HG03097 (cell line): ENCODE results near the gene SND1.

Experiments
- ATAC-seq: cut with Tn5 transposase; IDR thresholded peaks from one replicate; pipeline ENCODE4 v1.9.1; 2021; ENCODE audit not compliant: unreplicated experiment, low FRiP score

The SND1 gene

DNA sequence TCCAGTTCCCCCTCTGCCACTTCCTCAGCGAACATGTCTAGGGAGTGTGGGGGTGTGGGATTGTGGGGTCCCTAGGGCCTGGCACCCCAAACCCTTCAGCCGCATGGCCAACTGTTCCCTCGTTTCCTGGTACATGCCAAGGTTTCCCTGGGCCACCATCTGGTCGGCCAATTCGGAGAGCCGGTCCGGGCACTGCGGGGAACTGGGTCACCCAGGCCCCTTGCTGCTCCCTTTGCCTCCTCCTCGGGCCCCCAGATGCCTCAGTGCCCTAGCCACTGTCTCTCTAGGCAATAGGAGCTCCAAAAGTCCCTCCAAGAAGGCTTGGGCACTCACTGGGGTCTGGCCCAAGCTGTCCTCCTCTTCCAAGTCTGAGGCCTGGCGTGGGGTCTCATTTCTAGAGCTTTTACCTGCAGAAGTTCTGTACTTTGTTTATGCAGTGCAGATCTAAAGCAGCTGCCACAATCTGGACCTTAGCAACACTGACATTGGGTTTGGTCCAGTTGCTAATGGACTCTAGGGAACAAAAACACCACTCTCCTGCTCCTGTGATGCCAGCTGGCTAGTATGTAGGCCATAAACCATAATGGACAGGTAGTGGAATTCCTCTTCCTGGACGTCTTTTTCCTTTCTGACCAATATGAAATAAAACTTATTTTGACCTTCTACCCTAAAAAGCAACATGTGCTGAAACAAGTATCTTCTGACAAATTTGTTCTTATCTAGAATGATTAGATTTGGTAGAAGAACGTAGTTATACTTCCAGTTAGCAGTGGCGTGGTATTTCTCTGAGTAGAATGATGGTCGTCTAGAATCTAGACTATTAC, 206.3 kb downstream of the SND1 start:
- no peak for ATAC-seq

- ATAC-seq: no peak
Observed at GRCh38 chr7:127858915-127859189, 206.9 kb downstream of the SND1 start.

- no peak for ATAC-seq
Observed at GRCh38 chr7:127859330-127859729, 207.3 kb downstream of the SND1 start.

- ATAC-seq: no peak
Observed at GRCh38 chr7:127862525-127862924, 210.5 kb downstream of the SND1 start.

DNA sequence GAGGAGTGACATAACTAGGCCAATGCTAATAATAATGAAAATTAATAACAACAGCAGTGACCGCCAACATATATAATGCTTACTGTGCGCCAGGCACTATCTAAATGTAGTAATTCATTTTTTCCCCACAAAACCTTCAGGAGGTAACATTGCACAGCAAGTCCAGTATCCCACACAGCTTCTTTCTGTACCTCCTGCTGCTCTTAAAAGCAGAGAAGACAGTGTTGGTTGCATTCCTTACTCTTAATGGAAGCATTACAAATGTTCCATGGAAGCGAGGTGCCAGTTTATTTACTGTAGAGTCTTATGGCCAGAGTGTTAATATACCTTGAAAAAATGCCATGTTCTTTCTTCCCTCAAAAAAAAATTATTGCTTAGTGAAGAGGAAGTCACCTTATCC, 211.1 kb downstream of the SND1 start:
- no peak for ATAC-seq

- no peak for ATAC-seq
Observed at GRCh38 chr7:127865466-127865865, 213.5 kb downstream of the SND1 start.

- ATAC-seq: peak; percentile 45
Observed at GRCh38 chr7:127870231-127870907, 218.4 kb downstream of the SND1 start.

DNA sequence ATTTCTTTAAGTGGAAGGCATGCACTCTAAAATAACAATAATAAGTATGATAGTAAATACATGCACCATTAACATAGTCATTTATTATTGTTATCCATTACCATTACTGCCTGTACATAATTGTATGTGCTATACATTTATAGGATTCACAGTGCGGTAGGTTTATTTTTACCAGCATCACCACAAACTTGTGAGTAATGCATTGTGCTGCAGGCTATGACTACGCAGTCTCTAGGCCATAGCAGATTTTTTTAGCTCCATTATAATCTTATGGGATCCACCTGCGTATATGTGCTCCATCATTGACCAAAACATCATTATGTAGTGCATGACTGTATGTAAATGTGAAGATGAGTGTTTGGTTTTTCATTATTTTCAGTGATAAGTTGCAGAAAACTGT, 219.2 kb downstream of the SND1 start:
- ATAC-seq: no peak

DNA sequence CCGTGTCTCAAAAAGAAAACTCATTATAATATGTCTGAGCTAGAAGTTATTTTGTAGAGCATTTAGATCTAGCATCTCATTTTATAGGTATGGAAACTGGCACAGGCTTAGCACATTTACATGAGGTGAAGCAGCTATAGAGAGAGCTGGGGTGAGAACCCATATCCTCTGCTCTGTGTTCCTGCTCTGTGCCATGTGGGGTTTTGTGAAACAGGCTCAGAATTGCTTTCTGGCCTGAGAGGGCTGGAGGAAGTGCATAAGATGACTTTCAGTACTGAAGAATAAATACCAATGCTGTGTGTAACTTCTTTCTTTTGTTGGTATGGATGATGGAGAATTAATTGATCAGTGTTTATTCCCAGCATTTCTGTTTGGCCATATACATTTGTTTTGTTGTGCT, 220.1 kb downstream of the SND1 start:
- ATAC-seq: peak; percentile 49

GRCh38 chr7:127873151-127873550, 221.2 kb downstream of the SND1 start:
- no peak for ATAC-seq

GRCh38 chr7:127873715-127874636, 222.0 kb downstream of the SND1 start:
- no peak for ATAC-seq

DNA sequence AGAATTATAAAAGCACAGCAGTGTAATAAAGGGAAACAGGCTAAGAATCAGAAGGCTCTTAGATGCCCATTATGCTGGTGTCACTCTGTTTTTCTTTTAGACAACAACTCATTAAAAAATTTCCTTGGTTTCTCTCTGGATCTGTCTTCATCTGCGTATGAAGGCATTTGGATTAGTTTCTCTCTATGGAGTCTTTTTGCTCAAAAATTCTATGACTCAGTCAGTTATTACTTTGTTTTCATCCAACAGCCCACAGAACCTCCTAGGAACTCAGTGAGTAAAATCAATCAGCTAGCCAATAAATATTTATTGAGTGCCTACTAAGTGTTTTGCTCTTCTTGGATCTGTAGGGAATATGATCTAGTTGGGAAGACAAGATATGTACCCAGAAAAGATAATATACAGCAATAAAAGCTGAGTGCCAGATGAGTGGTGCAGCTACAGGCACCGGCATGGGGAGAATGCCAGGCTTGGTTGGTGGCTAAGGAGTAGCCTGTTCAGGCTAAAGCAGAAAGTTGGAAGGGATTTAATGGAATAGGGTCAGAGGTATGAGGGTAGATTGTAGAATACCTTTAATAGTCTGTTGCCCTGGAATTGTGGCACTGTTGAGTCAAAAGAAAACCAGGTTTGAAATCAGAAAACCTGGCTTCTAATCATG, 223.1 kb downstream of the SND1 start:
- ATAC-seq: no peak

- no peak for ATAC-seq
Observed at GRCh38 chr7:127876393-127876792, 224.4 kb downstream of the SND1 start.

GRCh38 chr7:127877951-127878350, 226.0 kb downstream of the SND1 start:
- ATAC-seq: no peak

- ATAC-seq: no peak
Observed at GRCh38 chr7:127878791-127879190, 226.8 kb downstream of the SND1 start.

DNA sequence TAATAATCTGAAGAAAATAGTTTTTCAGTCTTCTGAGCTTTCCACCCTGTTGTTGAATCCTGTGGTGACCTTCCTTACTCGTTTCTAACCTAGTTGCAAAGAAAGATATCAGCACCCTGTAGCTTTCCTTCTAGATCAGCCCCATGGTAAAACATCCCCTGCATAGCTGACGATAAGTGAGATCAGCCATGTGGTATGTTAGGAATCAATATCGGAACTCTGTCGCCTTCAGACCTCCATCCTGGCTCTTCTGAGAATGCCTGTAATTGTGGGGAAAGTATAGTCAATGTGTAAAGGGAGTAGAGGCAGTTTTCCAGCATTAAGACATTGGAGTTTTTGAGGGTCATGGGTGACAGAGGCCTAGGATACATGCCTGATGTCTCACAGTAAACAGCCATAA, 227.4 kb downstream of the SND1 start:
- ATAC-seq: no peak

- ATAC-seq: no peak
Observed at GRCh38 chr7:127879942-127880341, 227.9 kb downstream of the SND1 start.

DNA sequence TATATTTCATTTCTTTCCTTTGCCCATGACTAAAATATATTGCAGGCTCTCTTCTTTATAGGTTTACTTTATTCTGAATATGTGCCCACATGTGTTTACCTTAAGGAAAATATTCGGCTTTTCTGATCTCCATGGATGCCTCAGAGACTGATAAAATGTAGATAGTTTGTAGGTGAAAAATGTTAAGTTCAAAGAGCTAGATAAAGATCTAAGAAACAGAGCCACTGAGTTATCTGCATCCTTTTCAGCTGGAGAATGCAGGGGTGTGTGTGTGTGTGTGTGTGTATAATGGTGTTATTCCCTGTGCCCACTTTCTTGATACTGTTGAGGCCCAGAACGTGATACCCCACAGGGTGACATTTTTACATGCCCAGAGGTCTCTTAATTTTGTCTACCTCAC, 228.5 kb downstream of the SND1 start:
- no peak for ATAC-seq

GRCh38 chr7:127881564-127881963, 229.6 kb downstream of the SND1 start:
- ATAC-seq: no peak

DNA sequence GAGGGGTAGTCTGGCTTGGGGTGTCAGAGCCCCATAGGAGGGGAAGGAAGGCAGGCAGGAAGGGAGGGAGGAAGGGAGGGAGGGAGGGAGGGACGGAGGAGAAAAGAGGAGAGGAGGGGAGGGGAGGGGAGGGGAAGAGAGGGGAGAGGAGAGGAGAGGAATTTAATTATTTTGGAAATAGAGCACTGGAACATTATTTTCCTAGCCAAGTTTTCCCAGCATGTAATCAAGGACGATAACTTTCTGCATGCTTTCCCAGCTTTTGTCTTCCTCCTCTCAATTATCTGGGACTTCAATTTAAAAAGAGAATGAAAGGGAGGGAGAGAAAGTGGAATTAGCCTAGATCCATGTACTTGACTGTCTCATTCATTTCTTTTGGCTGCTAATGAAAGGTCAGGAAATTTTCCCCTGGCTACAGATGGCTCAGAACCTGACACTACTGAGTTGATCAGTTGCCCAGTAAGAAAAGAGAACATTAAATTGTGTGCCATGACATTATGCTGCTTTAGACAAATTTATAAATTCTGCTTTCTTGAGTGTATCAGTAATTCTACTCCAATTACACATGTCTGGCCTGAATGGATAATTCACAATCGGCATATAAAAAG, 230.4 kb downstream of the SND1 start:
- ATAC-seq: no peak
